GM13977 (cell line): ENCODE measurements around the gene CADM2.

Experiments used
- DNase-seq: peaks from one replicate; pipeline ENCODE4 v3.0.0; 2012; ENCODE audit warnings: low spot score
- CTCF ChIP-seq: IDR thresholded peaks from 2 replicates; pipeline ENCODE4 v1.5.1; 2012; ENCODE audit warnings: mild to moderate bottlenecking, control low read depth; ENCODE audit not compliant: insufficient read depth; ENCODE audit errors: extremely low read depth, missing control alignments
- in situ Hi-C: fragments of 300-500 bp; cut with MboI; formaldehyde crosslinking; loops from one replicate; pipeline ENCODE4 v1.12.0; 2022; ENCODE audit warnings: low sequenced_read_pairs, low pct_unique_long_range_greater_than_20kb, mixed read lengths, inconsistent platforms; ENCODE audit not compliant: unreplicated experiment

The CADM2 gene

GRCh38 chr3:85161544-85161943 is 202.8 kb downstream of the CADM2 start:
- DNase-seq, result no peak
- in situ Hi-C loops, result no loop called here
- no peak for TF ChIP-seq CTCF

- no peak for DNase-seq
- TF ChIP-seq CTCF, result no peak
- in situ Hi-C loops, result no loop called here
These were observed 204.1 kb downstream of the CADM2 start for GRCh38 chr3:85162905-85163304.

GRCh38 chr3:85164436-85164835 is 205.6 kb downstream of the CADM2 start:
- no peak for TF ChIP-seq CTCF
- no peak for DNase-seq
- in situ Hi-C loops, result no loop called here

- DNase-seq, result no peak
- no peak for TF ChIP-seq CTCF
These were observed 208.8 kb downstream of the CADM2 start for GRCh38 chr3:85167576-85167975.

DNA sequence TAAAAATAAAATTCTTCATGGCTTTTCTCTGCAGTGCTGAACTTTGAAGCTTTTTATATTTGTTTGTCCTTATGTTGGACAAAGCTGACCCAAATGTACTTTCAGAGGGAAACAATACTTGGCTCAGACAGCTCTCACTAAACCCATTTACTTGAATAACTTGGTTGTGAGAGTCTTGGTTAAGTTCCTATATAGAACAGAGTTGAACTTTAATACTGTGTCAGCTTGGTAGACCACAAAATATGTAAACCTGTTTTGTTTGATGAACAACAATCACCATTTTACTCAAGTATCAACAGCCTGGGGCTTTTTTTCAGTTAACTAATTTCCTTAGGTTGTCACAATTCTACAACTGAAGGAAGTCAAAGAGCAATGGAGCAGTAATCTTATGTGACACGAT is 211.9 kb downstream of the CADM2 start:
- no peak for TF ChIP-seq CTCF
- DNase-seq, result no peak
- in situ Hi-C loops, result no loop called here

More at GRCh38 chr3:85167576-85167975, 208.8 kb downstream of the CADM2 start:
- in situ Hi-C loops, result no loop called here

GRCh38 chr3:85171976-85172375 is 213.2 kb downstream of the CADM2 start:
- no peak for DNase-seq
- no peak for TF ChIP-seq CTCF
- in situ Hi-C loops, result no loop called here

DNA sequence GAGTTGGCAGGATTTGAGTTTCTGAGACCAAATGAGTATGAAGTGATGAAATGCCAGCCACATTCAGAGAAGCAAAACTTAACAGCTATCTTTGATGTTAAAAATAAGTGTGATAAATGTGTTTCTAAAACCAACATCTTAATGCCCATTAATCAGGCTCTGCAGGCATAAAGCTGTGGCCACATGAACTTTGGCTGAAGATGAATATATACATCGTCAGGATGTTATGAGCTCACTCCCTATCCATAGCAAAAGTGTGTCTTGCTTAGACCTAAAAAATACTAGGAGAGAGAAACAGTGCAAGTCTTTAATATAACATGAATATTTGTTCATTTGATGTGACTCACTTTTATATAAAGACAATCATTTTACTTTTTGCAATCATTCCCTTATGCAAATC is 218.0 kb downstream of the CADM2 start:
- TF ChIP-seq CTCF, result no peak
- in situ Hi-C loops, result no loop called here
- DNase-seq, result no peak
